GM18499 (cell line): ENCODE data around the gene PTPN4.
"Not testable (repeated sequence)": the region's sequence is repeated elsewhere in the genome, so short reads cannot be mapped to it uniquely, and the experiment has no call there.

Experiments used
- ATAC-seq: cut with Tn5 transposase; IDR thresholded peaks from one replicate; pipeline ENCODE4 v1.9.1; 2021; ENCODE audit warnings: moderate number of reproducible peaks; ENCODE audit not compliant: insufficient read depth, unreplicated experiment

PTPN4 gene

DNA sequence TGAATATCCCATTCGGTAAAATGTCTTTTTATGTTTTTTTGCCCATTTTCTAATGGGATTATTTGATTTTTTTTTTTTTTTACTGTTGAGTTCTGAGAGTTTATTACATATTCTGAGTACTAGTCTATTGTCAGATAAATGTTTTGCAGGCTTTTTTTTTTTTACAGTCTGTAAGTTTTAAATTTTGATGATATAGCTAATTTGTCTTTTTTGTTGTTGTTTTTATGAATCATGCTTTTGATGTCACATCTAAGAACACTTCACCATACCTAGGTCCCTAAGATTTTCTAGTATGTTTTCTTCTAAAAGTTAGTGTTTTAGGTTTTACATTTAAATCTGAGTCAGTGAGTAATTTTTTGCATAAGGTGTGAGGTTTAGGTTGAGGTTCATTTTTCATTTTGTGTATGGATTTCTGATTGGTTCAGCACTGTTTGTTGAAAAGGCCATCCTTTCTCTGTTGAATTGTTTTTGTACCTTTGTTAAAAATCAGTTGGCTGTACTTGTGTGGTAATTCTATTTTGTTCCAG, 40.7 kb downstream of the PTPN4 start:
- ATAC-seq, result no peak

DNA sequence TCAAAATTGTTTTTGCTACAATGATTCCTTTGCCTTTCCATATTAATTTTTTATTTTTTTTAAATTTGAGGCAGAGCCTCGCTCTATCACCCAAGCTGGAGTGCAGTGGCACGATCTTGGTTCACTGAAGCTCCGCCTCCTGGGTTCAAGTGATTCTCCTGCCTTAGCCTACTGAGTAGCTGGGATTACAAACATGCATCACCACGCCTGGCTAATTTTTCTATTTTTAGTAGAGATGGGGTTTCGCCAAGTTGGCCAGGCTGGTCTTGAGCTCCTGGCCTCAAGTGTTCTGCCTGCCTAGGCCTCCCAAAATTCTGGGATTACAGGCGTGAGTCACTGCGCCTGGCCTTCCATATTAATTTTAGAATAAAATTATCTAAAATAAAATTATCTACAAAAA, 41.3 kb downstream of the PTPN4 start:
- ATAC-seq, result no peak

DNA sequence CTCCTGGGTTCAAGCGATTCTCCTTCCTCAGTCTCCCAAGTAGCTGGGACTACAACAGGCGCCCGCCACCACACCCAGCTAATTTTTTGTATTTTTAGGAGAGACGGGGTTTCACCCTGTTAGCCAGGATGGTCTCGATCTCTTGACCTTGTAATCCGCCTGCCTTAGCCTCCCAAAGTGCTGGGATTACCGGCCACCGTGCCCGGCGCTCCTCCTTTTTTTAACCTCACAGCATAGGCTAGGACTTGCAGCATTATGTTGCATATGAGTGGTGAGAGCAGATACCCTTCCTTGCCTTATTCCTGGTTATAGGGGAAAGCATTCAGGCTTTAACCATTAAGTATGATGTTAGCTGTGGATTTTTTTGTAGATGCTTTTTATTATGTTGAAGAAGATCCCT, 42.3 kb downstream of the PTPN4 start:
- not testable (repeated sequence) for ATAC-seq

DNA sequence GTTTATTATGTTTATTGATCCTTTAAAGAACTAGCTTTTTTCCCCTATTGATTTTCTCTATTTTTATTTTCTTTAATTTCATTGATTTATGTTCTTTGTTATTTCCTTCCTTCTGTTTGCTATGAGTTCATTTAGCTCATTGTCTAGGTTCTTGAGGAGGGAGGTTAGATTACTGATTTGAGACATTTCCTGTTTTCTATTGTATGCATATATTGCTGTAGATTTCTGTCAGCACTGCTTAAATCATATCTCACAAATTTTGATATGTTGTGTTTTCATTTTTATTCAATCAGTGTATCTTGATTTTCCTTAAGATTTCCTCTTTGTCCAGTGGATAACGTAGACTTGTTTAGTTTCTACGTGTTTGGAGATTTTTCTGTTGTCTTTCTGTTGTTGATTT, 43.4 kb downstream of the PTPN4 start:
- no peak for ATAC-seq

DNA sequence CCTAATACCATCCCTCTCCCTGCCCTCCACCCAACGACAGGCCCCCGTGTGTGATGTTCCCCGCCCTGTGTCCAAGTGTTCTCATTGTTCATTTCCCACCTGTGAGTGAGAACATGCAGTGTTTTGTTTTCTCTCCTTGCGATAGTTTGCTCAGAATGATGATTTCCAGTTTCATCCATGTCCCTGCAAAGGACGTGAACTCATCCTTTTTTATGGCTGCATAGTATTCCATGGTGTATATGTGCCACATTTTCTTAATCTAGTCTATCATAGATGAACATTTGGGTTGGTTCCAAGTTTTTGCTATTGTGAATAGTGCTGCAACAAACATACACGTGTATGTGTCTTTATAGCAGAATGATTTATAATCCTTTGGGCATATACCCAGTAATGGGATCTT, 44.7 kb downstream of the PTPN4 start:
- not testable (repeated sequence) for ATAC-seq

DNA sequence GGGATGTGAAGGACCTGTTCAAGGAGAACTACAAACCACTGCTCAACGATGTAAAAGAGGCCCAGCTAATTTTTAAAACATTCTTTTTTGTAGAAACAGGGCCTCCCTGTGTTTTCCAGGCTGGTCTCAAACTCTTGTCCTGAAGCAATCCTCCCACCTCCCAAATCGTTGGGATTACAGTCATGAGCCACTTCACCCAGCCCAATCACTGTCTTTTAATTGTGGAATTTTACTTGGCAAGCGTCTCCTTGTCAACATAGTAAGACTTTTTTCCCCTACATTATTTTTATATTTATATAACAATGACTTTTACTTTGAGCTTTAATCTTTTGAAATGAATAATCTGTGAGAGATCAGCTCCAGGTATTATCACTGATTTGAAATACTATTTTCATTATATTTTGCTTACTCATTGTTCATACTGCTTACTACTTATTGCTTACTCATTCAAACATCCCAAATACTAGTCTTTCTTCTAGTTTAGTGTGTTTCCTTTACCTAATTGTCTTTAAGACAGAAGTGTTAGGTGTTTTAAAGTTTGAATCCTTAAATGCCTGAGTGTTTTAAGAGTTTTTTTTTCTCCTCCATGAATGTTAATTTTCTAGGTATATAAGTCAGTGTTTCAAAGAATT, 48.9 kb downstream of the PTPN4 start:
- ATAC-seq, result no peak

DNA sequence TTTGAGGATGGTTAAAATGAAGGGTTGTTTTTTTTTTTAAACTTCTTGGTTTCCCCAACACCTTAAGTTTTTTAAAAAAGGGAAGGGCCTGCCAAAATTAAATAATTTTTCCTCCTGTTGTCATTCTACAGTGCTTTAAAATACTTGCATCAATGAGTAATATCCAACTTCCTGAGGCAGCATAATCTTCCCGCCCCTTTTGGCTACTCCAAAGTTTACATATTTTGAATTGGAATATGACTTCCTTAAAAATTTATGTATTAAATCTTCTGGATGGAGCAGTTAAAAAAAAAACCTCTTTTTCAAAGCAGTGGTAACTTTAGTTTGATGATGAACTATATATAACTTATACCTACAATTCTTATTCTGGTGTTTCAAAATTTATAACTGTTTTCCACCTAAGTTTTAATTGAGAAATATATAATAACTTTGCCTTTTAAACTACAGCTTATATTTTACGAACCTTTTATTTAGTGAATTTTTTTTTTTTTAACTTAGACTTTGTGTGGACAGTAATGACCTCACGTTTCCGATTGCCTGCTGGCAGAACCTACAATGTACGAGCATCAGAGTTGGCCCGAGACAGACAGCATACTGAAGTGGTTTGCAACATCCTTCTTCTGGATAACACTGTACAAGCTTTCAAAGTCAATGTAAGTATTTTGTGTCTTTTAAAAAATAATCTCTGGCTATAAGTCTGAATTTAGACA, 49.8 kb downstream of the PTPN4 start:
- ATAC-seq, result no peak

DNA sequence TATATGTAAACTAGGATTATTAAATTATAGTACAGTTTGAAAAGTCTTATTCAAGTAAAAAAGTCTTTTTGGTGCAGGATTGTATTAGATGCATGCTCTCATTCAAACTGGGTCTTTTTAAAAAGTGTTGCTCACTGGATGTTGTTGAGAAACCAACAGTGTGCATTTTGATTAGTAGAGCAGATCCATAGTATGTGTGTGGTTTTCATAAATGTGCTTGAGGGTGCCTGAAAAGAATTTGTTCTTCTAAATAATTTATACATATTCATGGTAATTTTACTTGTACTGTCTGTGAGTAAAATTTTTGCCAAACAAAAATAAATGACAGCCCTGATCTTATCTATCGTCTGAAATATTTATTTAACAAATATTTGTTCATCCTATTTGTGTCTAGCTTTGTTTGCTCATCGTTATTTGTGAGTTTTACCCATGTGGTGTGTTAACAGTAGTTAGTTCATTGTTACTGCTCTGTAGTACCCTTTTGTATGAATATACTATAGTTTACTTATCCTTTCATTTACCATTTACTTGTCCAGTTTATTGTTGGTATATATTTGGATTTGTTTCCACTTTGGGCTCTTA, 50.4 kb downstream of the PTPN4 start:
- ATAC-seq, result no peak

DNA sequence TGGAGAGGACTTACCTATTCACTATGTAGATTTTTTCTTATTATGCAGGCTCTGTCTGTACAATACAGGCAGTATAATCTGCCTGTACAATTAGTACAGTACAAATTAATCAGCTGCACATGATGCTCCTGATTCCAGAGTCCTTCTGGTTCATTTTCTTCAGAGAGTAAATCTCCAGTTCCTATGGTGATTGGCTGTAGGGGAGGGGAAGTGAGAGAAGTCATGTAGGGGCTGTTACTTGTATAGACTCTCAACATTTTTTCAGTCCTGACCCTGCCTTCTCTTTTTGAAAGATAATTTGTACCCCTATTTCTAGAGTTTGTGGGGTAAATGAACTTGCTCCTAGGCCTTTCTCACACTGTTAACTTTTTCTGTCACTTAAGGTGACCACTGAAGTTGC, 54.5 kb downstream of the PTPN4 start:
- no peak for ATAC-seq

DNA sequence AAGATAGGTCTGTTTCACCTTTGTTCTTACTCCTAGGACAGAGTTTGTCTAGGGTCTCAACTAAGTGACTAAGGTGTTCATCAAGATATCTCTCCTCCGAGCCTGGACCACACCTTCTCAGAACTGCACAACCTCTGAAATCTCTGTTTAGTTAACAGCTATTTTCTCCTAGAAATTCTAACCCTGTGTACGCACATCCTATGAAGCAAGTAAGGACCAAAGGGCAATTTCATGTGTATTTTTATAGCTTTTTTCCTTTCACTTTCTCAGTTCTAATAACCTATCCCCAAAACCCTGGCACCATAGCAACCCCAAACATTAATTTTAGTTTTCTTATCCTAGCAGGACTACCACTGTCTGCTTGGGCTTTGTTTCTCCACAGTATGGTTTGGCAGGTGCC, 59.1 kb downstream of the PTPN4 start:
- no peak for ATAC-seq

DNA sequence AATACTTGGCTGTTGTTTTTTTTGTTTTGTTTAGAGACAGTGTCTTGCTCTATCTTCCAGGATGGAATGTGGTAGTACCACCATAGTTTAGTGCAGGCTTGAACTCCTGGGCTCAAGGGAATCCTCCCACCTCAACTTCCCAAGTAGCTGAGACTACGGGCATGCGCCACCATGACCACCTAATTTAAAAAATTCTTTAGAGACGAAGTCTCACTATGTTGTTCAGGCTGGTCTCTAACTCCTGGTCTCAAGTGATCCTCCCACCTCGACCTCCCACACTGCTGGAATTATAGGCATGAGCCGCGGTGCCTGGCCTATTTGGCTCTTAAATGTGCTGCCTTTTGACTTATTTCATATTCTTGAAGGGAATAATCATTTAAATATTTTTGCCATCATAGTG, 60.1 kb downstream of the PTPN4 start:
- no peak for ATAC-seq

DNA sequence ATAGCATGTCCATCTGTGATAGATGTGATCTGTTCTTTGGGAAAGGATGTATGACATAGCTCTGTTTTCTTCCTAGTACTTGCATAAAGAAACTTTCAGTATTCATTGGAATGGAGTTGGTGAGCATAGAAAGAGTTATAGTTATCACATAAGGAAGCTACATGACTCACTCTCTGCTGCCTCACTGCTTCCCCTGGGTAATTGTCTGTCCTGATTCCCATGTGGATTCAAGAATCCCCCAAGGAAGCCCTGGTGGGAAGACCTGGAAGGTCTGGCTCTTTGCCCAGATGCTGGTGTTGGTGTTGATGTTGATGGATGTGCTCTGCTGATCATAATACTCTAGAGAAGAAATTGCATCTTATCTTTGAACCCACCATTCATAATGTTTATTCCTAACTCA, 60.6 kb downstream of the PTPN4 start:
- ATAC-seq, result no peak

DNA sequence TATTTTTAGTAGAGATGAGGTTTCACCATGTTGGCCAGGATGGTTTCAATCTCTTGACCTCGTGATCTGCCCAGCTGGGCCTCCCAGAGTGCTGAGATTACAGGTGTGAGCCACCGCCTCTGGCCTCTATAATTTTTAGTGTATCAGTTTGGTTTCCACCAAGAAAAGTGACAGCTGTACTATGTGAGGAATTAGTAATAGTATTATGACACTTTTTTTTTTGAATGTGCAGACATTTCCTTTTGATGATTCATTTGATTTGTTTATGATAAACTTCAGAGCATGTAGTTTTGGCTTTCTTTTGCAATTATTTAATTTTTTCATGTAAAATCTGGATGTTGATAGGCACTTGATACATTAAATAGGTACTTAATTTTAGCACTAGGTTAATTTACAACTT, 61.5 kb downstream of the PTPN4 start:
- no peak for ATAC-seq

DNA sequence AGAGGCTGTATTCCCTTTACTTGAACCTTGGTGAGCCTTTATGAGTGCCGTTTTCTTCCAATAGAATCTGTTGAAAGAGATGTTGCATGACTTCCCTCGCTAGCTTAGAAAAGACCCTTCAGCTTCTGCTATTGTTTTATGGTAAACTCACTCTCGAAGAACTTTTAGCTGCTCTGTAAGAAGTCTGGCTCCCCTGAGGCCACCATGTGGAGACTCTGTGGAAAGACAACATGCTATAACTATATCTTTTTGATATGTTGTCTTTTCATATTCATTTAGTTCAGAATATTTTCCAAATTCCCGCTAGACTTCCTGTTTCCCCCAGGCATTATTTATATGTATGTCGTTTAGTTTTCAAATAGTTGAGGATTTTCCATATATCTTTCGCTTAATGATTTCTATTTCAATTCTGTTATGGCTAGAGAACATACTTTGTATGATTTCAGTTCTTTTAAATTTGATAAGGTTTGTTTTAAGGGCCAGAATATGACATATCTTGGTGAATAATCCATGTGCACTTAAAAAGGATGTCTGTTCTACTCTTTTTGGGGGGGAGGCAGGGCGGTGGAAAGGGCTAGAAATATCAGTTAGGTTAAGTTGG, 64.1 kb downstream of the PTPN4 start:
- ATAC-seq, result no peak

DNA sequence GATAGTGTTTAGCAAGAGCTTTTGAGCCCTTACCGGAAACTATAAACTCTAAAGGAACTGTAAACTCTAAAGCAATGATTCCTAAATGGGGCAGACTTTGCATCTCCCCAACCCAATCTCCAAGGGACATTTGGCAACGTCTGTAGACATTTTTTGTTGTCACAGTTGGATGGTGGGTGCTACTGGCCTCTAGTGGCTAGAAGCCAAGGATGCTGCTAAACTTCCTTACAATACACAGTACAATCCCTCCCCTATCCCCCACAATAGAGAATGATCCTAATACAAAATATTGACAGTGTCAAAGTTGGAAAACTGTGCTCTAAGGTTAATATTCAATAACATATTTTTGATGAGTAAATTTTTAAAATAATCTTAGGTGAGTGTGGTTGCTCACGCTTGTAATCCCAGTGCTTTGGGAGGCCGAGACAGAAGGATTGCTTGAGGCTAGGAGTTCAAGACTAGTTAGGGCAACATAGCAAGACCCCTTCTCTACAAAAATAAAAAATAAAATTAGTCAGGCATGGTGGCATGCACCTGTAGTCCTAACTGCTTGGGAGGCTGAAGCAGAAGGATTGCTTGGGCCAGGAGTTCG, 66.7 kb downstream of the PTPN4 start:
- ATAC-seq, result no peak

DNA sequence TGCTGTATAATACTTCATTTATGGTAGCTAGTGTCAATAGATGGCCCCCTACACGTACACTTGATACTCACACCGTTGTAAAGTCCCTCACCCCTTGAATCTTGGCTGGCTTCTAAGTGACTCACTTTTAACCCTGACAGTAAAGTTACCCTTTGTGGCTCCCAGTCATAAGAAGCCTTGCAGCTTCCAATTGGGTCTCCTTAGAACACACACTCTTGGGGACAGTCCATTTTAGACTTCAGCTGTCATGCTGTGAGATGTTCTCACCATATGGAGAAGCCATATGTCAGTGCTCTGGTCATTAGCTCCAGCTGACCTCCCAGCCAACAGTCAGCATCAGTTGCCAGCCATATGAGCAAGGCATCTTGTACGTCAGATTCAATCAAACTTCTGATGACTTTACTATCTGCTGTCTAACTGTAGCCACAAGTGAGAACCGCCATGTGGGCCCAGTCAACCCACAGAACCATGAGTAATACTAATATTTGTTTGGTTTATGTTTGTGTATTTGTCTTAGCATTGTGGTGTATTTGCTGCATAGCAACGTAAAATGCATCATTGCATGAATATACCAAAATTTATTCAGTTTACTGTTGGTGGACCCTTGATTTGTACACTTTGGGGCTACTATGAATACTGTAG, 68.3 kb downstream of the PTPN4 start:
- no peak for ATAC-seq

DNA sequence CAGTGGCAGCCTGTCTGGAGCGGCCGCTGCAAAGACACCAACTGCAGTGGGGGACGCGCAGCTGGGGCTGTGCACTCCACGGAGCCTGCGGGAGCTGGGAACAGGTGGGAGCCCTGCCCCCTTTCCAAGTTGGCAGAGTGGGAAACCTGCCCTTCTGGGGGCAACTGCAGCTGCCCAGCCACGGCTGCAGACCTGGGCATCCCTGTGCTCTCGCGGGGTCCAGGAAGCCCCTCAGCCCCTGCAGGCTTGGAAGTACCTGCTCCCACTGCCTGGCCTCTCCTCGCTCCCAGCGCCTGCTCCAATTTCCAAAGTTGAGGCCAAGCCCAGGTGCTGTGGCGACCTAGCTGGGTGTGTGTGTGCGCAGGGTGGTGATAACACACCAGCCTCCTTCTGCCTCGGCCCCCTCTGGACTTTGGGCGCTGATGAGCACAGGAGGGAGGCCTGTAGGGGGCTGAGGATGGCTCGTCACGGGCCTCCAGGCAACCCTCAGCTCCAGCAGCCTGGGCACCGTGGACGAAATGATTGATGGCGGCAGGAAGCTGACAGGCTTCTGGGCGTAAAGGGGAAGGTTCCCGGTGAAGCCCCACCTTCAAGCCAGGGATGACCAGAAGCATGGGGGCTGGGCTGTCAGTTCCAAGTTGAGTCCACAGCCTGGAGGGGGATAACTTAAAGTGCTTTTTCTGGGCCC, 76.9 kb downstream of the PTPN4 start:
- no peak for ATAC-seq

DNA sequence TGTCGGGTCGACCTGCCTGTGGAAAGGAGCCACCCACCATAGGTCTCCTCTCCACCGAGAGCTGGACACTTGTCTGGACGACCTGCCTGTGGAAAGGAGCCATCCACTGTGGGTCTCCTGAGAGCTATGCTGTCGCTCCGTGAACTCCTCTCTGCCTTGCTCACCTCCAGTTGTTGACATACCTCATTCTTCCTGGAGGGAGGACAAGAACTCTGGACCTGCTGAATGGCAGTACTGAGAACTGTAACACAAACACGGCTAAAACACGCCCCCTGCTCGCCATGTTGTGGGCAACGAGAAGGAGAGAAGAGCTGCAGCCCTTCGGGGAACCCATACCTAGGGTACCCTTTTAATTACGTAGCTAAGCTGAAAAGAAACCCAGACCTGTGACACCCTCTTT, 77.6 kb downstream of the PTPN4 start:
- ATAC-seq, result no peak

DNA sequence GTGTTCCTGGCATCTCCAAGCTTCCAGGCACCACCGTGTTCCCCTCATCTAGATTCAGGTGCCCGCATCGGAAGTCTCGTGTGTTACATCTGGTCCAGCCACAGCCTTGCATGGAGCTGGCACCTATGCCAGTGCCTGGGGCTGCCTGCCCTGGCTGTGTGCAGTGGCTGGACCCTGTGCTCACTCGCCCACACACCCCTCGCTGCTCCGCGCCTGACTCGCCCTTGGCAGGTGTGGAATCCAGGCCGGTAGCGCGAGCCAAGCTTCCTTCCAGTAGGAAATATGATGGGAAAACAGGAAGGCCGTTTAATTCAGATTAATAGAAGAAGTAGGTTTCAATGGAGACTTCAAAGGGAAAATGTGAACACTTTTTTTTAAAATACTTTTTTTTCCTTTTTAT, 78.0 kb downstream of the PTPN4 start:
- no peak for ATAC-seq

DNA sequence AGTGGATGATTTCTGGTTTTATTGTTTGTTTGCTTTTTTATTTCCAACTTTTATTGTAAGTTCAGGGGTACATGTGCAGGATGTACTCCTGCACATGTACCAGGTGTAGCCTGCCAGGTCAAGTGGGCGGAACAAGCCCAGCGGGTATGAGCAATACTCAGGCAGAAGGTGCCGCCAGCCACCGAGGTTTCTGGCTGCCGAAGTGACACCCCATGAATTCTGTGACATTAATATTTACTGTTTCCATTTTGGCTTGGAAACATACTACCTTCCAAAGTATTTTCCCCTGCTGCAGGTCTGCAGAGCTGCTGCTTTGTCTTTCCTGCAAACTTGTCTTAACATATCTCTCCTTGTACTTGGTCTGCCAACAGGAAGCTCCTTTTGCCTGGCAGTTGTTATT, 78.5 kb downstream of the PTPN4 start:
- ATAC-seq, result no peak
